HEK293 (cell line): ENCODE data around the gene C3orf80.

Experiments used
- ZBTB11 ChIP-seq: fragments of 450-650 bp; formaldehyde crosslinking; conservative IDR thresholded peaks from 2 replicates; pipeline ENCODE4 v1.5.1; 2016; ENCODE audit warnings: low read depth, missing biosample characterization, missing genetic modification characterization
- ZNF530 ChIP-seq: fragments of 450-650 bp; formaldehyde crosslinking; IDR thresholded peaks from 2 replicates; pipeline ENCODE4 v1.5.1; 2016; ENCODE audit warnings: low read depth, missing biosample characterization, missing genetic modification characterization
- ZNF629 ChIP-seq: fragments of 450-650 bp; formaldehyde crosslinking; IDR thresholded peaks from 2 replicates; pipeline ENCODE4 v1.5.1; 2017; ENCODE audit warnings: missing biosample characterization, missing genetic modification characterization
- TF ChIP-seq, protein P1 (sequence below): fragments of 450-650 bp; formaldehyde crosslinking; IDR thresholded peaks from 2 replicates; pipeline ENCODE4 v1.5.1; 2016; ENCODE audit warnings: missing biosample characterization, missing genetic modification characterization

GRCh38 chr3:160232014-160232413 lies 6.8 kb downstream of the C3orf80 start:
- no peak for TF ChIP-seq ZBTB11
- no peak for TF ChIP-seq ZNF530 (tag by site-specific recombination)
- TF ChIP-seq, protein P1, sequence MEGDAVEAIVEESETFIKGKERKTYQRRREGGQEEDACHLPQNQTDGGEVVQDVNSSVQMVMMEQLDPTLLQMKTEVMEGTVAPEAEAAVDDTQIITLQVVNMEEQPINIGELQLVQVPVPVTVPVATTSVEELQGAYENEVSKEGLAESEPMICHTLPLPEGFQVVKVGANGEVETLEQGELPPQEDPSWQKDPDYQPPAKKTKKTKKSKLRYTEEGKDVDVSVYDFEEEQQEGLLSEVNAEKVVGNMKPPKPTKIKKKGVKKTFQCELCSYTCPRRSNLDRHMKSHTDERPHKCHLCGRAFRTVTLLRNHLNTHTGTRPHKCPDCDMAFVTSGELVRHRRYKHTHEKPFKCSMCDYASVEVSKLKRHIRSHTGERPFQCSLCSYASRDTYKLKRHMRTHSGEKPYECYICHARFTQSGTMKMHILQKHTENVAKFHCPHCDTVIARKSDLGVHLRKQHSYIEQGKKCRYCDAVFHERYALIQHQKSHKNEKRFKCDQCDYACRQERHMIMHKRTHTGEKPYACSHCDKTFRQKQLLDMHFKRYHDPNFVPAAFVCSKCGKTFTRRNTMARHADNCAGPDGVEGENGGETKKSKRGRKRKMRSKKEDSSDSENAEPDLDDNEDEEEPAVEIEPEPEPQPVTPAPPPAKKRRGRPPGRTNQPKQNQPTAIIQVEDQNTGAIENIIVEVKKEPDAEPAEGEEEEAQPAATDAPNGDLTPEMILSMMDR: no peak
- TF ChIP-seq ZNF629 (tag by site-specific recombination): no peak
